Heart right ventricle (tissue), 16 donors: Measurements from ENCODE around the gene NOS1AP. TPM values are rescaled to one million over a fixed set of nuclear protein-coding genes. Genes with fewer than 3 reads are reported as not detected.

Source experiments
- ATAC-seq, 8 donors: fragments of 200-7000 bp; cut with Tn5 transposase; one replicate each; pipeline ENCODE4 v1.9.1; 2020; ENCODE audit warnings: mild to moderate bottlenecking in 8 of 8, moderate library complexity in 8 of 8, moderate number of reproducible peaks in 1 of 8
- DNase-seq, 2 donors: peaks; one replicate each; pipeline ENCODE4 v3.0.0-alpha.2; 2020
- H3K27ac ChIP-seq, 10 donors: fragments of 200-600 bp; sonication (generic) in 2 of 10; one replicate each; pipeline versions ENCODE4 v1.5.0 to v1.8.0; 2020 to 2022; ENCODE audit warnings: mild to moderate bottlenecking in 3 of 10
- H3K27me3 ChIP-seq, 7 donors: fragments of 200-600 bp; one replicate each; pipeline ENCODE4 v1.8.0; 2021 to 2022; ENCODE audit warnings: mild to moderate bottlenecking in 2 of 7
- H3K36me3 ChIP-seq, 9 donors: fragments of 200-600 bp; sonication (generic) in 1 of 9; one replicate each; pipeline versions ENCODE4 v1.5.0 to v1.8.0; 2020 to 2022; ENCODE audit warnings: mild to moderate bottlenecking in 2 of 9
- H3K4me1 ChIP-seq, 9 donors: fragments of 200-600 bp; sonication (generic) in 1 of 9; one replicate each; pipeline versions ENCODE4 v1.5.0 to v1.8.0; 2020 to 2022; ENCODE audit warnings: mild to moderate bottlenecking in 4 of 9
- H3K4me3 ChIP-seq, 10 donors: fragments of 200-600 bp; sonication (generic) in 2 of 10; one replicate each; pipeline versions ENCODE4 v1.5.0 to v1.8.0; 2020 to 2022; ENCODE audit warnings: mild to moderate bottlenecking in 7 of 10, moderate library complexity in 2 of 10
- H3K9me3 ChIP-seq, 11 donors: fragments of 200-600 bp in 10 of 11; sonication (generic) in 2 of 11; one replicate each; pipeline versions ENCODE4 v1.5.0 to v1.8.0; 2013 to 2022; ENCODE audit warnings: mild to moderate bottlenecking in 2 of 11, control low read depth in 1 of 11, moderate library complexity in 1 of 11
- WGBS, 2 donors: extraction: QIAGEN DNeasy Blood & Tissue Kit; methylation state at CpG; one replicate each; pipeline ENCODE4 v1.1.7; 2013; ENCODE audit warnings: inconsistent platforms in 1 of 2; 5-methylcytosine and 5-hydroxymethylcytosine counted together
- intact Hi-C, 10 donors: fragments of 100-400 bp; cut with DNase I; formaldehyde crosslinking; loops; one replicate each; pipeline versions ENCODE4 v1.11.1 to v1.14.2; 2022
- polyA plus RNA-seq, 2 donors: library from polyadenylated mRNA; stranded (reverse); fragments of 200-250 nt; gene quantifications; one replicate each; pipeline ENCODE4 v1.2.3, GENCODE V29; 2013
- total RNA-seq, 10 donors: library from RNA; stranded (reverse); fragmentation: NEBNext Ultra II Directional in 3 of 10; extraction: Animal tissue kit (Norgen Biotek cat#: 25700) in 3 of 10; gene quantifications; one replicate each; pipeline versions ENCODE4 v1.2.1 to v1.2.4, GENCODE V29; 2021 to 2023
- TF ChIP-seq, protein P1 (sequence below), 9 donors: fragments of 200-600 bp; sonication (generic) in 2 of 9; IDR thresholded peaks; one replicate each; pipeline versions ENCODE4 v1.5.0 to v1.8.0; 2021 to 2022; ENCODE audit warnings: antibody characterized with exemption in 9 of 9, mild to moderate bottlenecking in 5 of 9, moderate library complexity in 1 of 9
- donor health status: Arrhythmogenic right ventricular cardiomyopathy.
- donor health status: ischemic (EF 13 %, LVEDD 7.1; RV severe dilation, severe dysfunction).
- donor health status: healthy with polysubstance abuse.
- donor health status: DM: no; HTN: yes; CAD: no.
- donor health status: DM: no; HTN: no; CAD: no.
- donor health status: ischemic (EF 25% LVEDD 6.9; RV normal size, moderate dysfunction).
- donor health status: ischemic (EF 25% LVEDD 5.7; RV mildly dilated, moderate dysfunction).
- donor health status: healthy.
- donor health status: DM: yes; HTN: yes; CAD: no.
- donor health status: Ischemic cardiomyopathy.
- donor health status: ischemic (EF 35%, LVEDD 5.7; RV mildly dilated, moderate dysfunction).
- donor health status: nonischemic (EF 11% LVEDD 7.7; RV severe dilation, severe dysfunction).
- donor health status: DM: yes; HTN: yes; CAD: no.
- donor health status: PGD.
- donor health status: ischemic (EF 29% LVEDD 5.4; RV normal size, mild dysfunction).
- donor health status: nonischemic (EF 23%, LVEDD 6.1; RV moderate dilation, normal function).

Gene NOS1AP
- total and polyA plus RNA-seq, 12 donors = 0.19 to 7.1 (median 4.6) TPM

DNA sequence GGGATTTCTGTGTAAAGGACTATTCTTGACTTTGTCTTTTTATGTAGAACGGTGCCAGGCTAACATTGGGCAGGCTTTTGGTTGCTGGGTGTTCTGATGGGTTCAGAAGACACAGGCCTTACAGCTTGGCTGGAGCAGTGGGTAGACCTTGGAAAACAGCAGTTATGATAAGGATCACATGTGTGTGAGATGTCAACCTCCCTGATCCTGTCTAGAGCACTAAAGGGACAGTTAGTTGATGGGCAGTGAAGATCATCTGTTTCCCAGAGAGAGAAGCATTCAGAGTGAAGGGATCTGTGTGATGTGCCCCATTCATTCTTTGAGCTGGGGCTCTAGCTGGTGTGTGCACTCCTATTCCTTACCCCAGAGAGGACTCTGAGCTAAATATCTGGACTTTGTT lies 88.0 kb downstream of the NOS1AP start:
- no peaks in the 10 kb centered on the region for H3K27me3 ChIP-seq
- intact Hi-C loops = no loop called here
- no peak overlapping the region for H3K27ac ChIP-seq
- no peaks in the 10 kb centered on the region for H3K9me3 ChIP-seq
- H3K4me1 ChIP-seq = peaks cover 0 to 15% (median 0%) of the 10 kb centered on the region in 9 donors
- H3K4me3 ChIP-seq = no peak overlapping the region
- TF ChIP-seq, protein P1, sequence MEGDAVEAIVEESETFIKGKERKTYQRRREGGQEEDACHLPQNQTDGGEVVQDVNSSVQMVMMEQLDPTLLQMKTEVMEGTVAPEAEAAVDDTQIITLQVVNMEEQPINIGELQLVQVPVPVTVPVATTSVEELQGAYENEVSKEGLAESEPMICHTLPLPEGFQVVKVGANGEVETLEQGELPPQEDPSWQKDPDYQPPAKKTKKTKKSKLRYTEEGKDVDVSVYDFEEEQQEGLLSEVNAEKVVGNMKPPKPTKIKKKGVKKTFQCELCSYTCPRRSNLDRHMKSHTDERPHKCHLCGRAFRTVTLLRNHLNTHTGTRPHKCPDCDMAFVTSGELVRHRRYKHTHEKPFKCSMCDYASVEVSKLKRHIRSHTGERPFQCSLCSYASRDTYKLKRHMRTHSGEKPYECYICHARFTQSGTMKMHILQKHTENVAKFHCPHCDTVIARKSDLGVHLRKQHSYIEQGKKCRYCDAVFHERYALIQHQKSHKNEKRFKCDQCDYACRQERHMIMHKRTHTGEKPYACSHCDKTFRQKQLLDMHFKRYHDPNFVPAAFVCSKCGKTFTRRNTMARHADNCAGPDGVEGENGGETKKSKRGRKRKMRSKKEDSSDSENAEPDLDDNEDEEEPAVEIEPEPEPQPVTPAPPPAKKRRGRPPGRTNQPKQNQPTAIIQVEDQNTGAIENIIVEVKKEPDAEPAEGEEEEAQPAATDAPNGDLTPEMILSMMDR (IDR thresholded peaks at IDR 0.05) = no peak
- DNase-seq = no peak
- no peaks in the 10 kb centered on the region for H3K36me3 ChIP-seq
- ATAC-seq = no peak
- 94 to 95% methylated on average over 1 of the region's 1 CpG for WGBS, 2 donors

- ATAC-seq (no peak), DNase-seq (no peak)
- intact Hi-C loops = no loop called here
- H3K36me3 ChIP-seq = no peaks in the 10 kb centered on the region
- H3K27ac ChIP-seq = no peak overlapping the region
- H3K4me3 ChIP-seq = no peak overlapping the region
- no peaks in the 10 kb centered on the region for H3K9me3 ChIP-seq
- H3K27me3 ChIP-seq = no peaks in the 10 kb centered on the region
- TF ChIP-seq, protein P1 (IDR thresholded peaks at IDR 0.05) = no peak
- WGBS, 2 donors = 66 to 69% methylated on average over 5 of the region's 5 CpGs
- peaks cover 0 to 15% (median 0%) of the 10 kb centered on the region in 9 donors for H3K4me1 ChIP-seq
Measured at GRCh38 chr1:162158624-162159271, 89.3 kb downstream of the NOS1AP start.

DNA sequence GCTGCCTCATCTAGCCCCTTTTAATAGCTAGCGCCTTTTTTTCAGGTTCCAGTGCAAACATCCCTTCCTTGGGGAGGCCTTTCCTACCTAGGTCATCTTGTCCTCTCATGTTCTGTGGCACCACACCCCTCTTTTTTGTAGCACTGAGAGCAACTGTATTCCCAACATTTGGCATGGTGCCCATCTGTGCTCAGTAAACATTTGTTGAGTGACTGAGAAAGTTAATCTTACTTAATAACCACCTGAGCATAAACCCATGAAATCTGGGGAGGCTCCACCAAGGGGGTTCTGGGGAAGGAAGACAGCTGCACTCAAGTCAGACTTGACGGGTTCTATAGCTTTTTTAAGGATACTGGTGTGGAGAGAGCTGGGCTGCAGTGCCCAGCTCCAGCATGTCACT lies 90.0 kb downstream of the NOS1AP start:
- 92 to 93% methylated on average over 2 of the region's 2 CpGs for WGBS, 2 donors
- no peak for DNase-seq
- TF ChIP-seq, protein P1 (IDR thresholded peaks at IDR 0.05) = no peak

GRCh38 chr1:162161916-162162550 lies 92.5 kb downstream of the NOS1AP start:
- no peak for ATAC-seq
- Histone ChIP-seq H3K27me3 (no peaks in the 10 kb centered on the region), H3K9me3 (no peaks in the 10 kb centered on the region), H3K27ac (no peak overlapping the region), H3K4me3 (no peak overlapping the region), H3K36me3 (no peaks in the 10 kb centered on the region), H3K4me1 (peaks cover 0 to 23% (median 0%) of the 10 kb centered on the region in 9 donors)
- no peak for DNase-seq
- TF ChIP-seq, protein P1 (IDR thresholded peaks at IDR 0.05) = no peak
- WGBS, 2 donors = 67 to 79% methylated on average over 7 of the region's 7 CpGs
- intact Hi-C loops = no loop called here

More for the DNA sequence above, 90.0 kb downstream of the NOS1AP start:
- H3K4me3 ChIP-seq = no peak overlapping the region
- H3K27ac ChIP-seq = no peak overlapping the region
- intact Hi-C loops = no loop called here
- no peak for ATAC-seq
- H3K27me3 ChIP-seq = no peaks in the 10 kb centered on the region
- H3K36me3 ChIP-seq = no peaks in the 10 kb centered on the region
- no peaks in the 10 kb centered on the region for H3K9me3 ChIP-seq
- H3K4me1 ChIP-seq = peaks cover 0 to 15% (median 0%) of the 10 kb centered on the region in 9 donors
